Spleen (tissue), 7 donors: ENCODE measurements around the gene WDR81.

Experiments used
- POLR2A ChIP-seq, 3 donors: fragments of 450-650 bp; IDR thresholded peaks; one replicate each; pipeline ENCODE4 v1.5.1; 2017; ENCODE audit warnings: antibody characterized with exemption in 3 of 3, mild to moderate bottlenecking in 1 of 3
- POLR2AphosphoS5 ChIP-seq, 3 donors: sonication (generic); formaldehyde crosslinking; IDR thresholded peaks; one replicate each; pipeline ENCODE4 v1.5.1; 2017; ENCODE audit warnings: antibody characterized with exemption in 3 of 3
- TF ChIP-seq, protein P1 (sequence below), 11 experiments: fragments of 200-600 bp in 7 of 11; fragments of 450-650 bp in 4 of 11; sonication (generic) in 4 of 11; IDR thresholded peaks in 8 of 11; conservative IDR thresholded peaks in 3 of 11; 1 replicate in 7 of 11; 2 replicates in 4 of 11; pipeline versions ENCODE4 v1.4.0 to v1.8.0; 2016 to 2021; ENCODE audit warnings: antibody characterized with exemption in 11 of 11, inconsistent platforms in 4 of 11, mild to moderate bottlenecking in 1 of 11
- donor health status: DM: no; HTN: no; CAD: no; lungs with moderate emphysema.
- donor health status: DM: no; HTN: no; CAD: no.
- donor health status: DM: no; HTN: no; CAD: no.

DNA sequence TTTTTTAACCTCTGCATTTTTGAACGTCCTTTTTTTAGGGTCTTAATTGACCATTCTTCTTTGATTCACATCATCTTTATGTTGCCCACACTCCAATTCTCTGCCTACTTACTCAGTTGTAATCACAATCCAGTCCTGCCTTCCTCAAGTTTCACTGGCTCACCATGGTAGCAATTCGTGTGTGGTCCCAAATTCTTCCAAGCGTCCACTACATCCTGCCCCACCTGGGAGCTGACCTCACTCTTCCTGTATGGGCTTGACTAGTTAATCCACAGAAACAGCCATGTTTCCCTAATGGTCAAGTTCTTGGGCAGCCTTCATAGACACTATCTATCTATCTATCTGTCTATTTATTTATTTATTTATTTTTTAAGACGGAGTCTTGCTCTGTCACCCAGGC lies 21.4 kb upstream of the WDR81 start:
- TF ChIP-seq, protein P1, sequence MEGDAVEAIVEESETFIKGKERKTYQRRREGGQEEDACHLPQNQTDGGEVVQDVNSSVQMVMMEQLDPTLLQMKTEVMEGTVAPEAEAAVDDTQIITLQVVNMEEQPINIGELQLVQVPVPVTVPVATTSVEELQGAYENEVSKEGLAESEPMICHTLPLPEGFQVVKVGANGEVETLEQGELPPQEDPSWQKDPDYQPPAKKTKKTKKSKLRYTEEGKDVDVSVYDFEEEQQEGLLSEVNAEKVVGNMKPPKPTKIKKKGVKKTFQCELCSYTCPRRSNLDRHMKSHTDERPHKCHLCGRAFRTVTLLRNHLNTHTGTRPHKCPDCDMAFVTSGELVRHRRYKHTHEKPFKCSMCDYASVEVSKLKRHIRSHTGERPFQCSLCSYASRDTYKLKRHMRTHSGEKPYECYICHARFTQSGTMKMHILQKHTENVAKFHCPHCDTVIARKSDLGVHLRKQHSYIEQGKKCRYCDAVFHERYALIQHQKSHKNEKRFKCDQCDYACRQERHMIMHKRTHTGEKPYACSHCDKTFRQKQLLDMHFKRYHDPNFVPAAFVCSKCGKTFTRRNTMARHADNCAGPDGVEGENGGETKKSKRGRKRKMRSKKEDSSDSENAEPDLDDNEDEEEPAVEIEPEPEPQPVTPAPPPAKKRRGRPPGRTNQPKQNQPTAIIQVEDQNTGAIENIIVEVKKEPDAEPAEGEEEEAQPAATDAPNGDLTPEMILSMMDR (IDR thresholded peaks at IDR 0.05 in 8 of 11, conservative IDR thresholded peaks at IDR 0.05 in 3 of 11), result no peak
- TF ChIP-seq POLR2A (IDR thresholded peaks at IDR 0.05) (no peak), POLR2AphosphoS5 (IDR thresholded peaks at IDR 0.05) (no peak)
